ENCODE data around the gene CEP57L1. TPM values are rescaled to one million over a fixed set of nuclear protein-coding genes. Genes with fewer than 3 reads are reported as not detected.

The CEP57L1 gene
- total and polyA plus RNA-seq, 9 of the 15 experiments (the other 6 are each of a cell fraction or from before 2014, with no cell fraction given): 39.4 to 88.6 (median 61.8) TPM

DNA sequence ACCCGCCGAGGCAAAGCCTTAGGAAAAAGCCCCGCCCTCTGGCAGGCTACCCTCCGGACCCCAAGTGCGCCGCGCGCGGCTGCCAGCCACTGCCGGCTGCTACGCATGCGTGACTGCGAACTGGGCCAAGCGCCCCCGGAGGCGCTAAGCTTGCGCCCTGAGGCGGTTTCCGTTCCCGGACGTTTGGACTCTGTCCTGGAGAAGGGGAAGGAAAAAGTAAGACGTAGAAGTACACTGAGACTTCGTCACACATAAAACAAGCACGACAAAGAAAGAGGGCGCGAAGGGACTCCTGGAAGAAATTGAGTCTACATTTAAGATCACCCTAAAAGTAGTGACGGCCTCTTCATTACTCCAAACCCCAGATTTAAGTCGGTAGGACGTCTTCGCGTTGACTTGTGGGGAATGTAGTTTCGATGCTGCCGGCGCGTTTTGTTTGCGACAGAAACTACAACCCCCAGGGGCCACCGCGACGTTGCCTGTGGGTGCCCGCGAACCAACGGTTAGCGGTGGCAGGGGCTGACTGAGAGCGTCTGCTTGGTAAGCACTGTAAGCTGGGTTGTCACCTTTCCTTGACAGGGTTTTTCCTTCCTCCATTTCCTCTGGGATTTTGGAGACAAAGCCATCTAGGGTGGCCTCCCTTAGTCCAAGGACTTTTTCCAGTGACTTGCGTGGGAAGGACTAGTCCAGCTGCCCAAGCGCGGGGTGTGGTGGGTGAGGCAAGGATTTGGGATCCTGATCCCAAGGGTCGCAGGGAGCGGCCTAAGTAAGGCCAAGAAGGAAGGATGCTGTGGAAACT is at the start of gene CEP57L1 (continued):
- TF ChIP-seq, protein P1, sequence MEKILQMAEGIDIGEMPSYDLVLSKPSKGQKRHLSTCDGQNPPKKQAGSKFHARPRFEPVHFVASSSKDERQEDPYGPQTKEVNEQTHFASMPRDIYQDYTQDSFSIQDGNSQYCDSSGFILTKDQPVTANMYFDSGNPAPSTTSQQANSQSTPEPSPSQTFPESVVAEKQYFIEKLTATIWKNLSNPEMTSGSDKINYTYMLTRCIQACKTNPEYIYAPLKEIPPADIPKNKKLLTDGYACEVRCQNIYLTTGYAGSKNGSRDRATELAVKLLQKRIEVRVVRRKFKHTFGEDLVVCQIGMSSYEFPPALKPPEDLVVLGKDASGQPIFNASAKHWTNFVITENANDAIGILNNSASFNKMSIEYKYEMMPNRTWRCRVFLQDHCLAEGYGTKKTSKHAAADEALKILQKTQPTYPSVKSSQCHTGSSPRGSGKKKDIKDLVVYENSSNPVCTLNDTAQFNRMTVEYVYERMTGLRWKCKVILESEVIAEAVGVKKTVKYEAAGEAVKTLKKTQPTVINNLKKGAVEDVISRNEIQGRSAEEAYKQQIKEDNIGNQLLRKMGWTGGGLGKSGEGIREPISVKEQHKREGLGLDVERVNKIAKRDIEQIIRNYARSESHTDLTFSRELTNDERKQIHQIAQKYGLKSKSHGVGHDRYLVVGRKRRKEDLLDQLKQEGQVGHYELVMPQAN (IDR thresholded peaks at IDR 0.05; ENCODE audit: borderline replicate concordance): peak; percentile 67; the same call in 1 of the 2 replicates
- no peak for TF ChIP-seq SAFB2 (IDR thresholded peaks at IDR 0.05; ENCODE audit: borderline replicate concordance, low read depth, low read length, severe bottlenecking)
- TF ChIP-seq, protein P2, sequence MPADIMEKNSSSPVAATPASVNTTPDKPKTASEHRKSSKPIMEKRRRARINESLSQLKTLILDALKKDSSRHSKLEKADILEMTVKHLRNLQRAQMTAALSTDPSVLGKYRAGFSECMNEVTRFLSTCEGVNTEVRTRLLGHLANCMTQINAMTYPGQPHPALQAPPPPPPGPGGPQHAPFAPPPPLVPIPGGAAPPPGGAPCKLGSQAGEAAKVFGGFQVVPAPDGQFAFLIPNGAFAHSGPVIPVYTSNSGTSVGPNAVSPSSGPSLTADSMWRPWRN (IDR thresholded peaks at IDR 0.05; ENCODE audit: low read depth): no peak
- no peak for TF ChIP-seq CHD4 (IDR thresholded peaks at IDR 0.05; ENCODE audit: insufficient read depth, insufficient replicate concordance, low read depth, low read length, poor library complexity, severe bottlenecking)
- TF ChIP-seq HDAC1 (IDR thresholded peaks at IDR 0.05): peak in 1 of 2 experiments; percentile 54; a peak in 2 of 4 replicates
- no peak for TF ChIP-seq HNRNPH1 (optimal IDR thresholded peaks at IDR 0.05; ENCODE audit: low read depth, low read length)
- no peak for TF ChIP-seq SNIP1 (IDR thresholded peaks at IDR 0.05; ENCODE audit: low read depth)
- no peak; the same call in 1 of the 2 replicates for TF ChIP-seq ZBTB33 (CRISPR knock-in tag; IDR thresholded peaks at IDR 0.05)
- TF ChIP-seq ZBTB26 (CRISPR knock-in tag; IDR thresholded peaks at IDR 0.05): no peak
- TF ChIP-seq POLR3A (IDR thresholded peaks at IDR 0.05; ENCODE audit: borderline replicate concordance, extremely low read depth, insufficient read depth, insufficient read length): no peak
- peak; percentile 57 for TF ChIP-seq RBBP5 (IDR thresholded peaks at IDR 0.05; ENCODE audit: borderline replicate concordance, insufficient read depth, low read length, poor library complexity, severe bottlenecking)
- TF ChIP-seq NONO (IDR thresholded peaks at IDR 0.05; ENCODE audit: low read depth in 2 of 2, low read length in 1 of 2): 0 out of 4 replicates have a peak, but pooled peaks of 1 of the 2 experiments have one; percentile 7
